ENCODE results near the gene C1orf116.

DNA sequence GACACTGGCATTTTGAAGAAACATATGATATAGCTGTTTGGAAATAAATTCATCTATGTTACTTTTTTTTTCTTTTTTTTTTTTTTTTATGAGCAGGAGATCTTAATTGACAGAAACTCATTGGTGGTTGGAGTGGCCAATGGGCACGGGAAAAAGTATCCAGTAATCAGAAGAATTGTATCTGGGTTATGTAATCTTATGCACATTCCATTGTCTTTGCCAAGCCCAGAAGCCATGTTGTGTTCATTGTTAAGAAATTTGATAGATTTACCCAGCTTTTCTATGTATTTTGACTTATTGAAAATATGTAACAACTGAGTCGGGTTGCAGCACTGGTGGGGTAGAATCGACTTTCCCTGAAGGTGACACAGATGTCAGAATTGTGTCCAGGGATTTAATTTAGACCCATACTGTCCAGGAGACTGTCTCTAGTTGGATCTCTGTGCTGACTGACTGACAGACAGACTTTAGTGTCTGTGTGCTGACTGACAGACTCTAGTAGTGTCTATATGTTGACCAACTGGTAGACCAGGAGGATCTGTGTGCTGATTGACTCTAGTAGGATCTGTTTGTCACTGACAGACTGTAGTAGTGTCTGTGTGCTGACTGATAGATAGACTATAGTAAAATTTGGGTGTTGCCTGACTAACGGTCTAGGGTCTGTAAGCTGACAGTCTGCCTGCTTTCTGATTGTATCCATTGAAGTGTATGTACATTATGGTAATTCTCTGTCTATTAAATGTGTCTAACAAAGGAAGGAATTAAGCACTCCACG is 43.8 kb upstream of the C1orf116 start:
- TF ChIP-seq, protein P1, sequence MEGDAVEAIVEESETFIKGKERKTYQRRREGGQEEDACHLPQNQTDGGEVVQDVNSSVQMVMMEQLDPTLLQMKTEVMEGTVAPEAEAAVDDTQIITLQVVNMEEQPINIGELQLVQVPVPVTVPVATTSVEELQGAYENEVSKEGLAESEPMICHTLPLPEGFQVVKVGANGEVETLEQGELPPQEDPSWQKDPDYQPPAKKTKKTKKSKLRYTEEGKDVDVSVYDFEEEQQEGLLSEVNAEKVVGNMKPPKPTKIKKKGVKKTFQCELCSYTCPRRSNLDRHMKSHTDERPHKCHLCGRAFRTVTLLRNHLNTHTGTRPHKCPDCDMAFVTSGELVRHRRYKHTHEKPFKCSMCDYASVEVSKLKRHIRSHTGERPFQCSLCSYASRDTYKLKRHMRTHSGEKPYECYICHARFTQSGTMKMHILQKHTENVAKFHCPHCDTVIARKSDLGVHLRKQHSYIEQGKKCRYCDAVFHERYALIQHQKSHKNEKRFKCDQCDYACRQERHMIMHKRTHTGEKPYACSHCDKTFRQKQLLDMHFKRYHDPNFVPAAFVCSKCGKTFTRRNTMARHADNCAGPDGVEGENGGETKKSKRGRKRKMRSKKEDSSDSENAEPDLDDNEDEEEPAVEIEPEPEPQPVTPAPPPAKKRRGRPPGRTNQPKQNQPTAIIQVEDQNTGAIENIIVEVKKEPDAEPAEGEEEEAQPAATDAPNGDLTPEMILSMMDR (IDR thresholded peaks at IDR 0.05), result no peak
- no peak for TF ChIP-seq POLR2AphosphoS5 (IDR thresholded peaks at IDR 0.05)

All from stomach (tissue), 4 donors.